Measurements from ENCODE around the gene STK33.

Gene STK33

DNA sequence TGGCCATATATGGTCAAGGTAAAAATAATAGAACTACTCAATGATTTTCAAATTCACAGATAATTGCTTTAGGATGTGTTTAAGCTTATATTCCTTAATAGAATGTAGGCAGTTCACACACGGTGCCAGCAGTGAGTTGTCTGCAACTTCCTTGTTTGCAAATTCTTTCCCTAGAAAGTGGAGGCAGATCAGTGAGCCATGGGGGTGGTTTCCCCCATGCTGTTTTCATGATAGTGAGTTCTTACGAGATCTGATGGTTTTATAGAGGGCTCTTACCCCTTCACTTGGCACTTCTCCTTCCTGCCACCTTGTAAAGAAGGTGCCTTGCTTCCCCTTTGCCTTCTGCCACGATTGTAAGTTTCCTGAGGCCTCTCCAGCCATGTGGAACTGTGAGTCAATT, 218.6 kb downstream of the STK33 start:
- no peak overlapping the region for H3K4me3 ChIP-seq (ENCODE audit: low read depth, low read length)
- TF ChIP-seq, protein P1, sequence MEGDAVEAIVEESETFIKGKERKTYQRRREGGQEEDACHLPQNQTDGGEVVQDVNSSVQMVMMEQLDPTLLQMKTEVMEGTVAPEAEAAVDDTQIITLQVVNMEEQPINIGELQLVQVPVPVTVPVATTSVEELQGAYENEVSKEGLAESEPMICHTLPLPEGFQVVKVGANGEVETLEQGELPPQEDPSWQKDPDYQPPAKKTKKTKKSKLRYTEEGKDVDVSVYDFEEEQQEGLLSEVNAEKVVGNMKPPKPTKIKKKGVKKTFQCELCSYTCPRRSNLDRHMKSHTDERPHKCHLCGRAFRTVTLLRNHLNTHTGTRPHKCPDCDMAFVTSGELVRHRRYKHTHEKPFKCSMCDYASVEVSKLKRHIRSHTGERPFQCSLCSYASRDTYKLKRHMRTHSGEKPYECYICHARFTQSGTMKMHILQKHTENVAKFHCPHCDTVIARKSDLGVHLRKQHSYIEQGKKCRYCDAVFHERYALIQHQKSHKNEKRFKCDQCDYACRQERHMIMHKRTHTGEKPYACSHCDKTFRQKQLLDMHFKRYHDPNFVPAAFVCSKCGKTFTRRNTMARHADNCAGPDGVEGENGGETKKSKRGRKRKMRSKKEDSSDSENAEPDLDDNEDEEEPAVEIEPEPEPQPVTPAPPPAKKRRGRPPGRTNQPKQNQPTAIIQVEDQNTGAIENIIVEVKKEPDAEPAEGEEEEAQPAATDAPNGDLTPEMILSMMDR (IDR thresholded peaks at IDR 0.05; ENCODE audit: borderline replicate concordance, insufficient read depth, low read depth, low read length) = no peak

DNA sequence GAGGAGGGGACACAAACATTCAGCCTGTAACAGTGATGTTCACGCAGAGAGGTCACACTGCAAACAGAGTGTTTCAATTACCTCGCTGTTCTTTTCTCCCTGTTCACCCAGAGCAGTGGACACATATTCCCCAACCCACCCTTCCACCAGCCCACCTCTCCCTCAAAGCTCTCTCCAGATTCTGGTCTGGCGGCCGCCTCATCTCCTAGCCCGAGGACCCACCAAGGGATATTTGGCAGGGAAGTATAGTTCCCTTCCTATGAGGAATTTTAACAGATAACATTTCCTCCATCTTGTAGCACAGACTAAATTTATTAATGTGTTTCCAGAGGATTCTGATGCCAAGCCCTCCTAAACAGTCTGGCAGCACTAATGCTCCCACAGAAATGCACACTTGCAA, 219.3 kb downstream of the STK33 start:
- no peak overlapping the region for H3K4me3 ChIP-seq (ENCODE audit: low read depth, low read length)
- TF ChIP-seq, protein P1 (IDR thresholded peaks at IDR 0.05; ENCODE audit: borderline replicate concordance, insufficient read depth, low read depth, low read length) = no peak

DNA sequence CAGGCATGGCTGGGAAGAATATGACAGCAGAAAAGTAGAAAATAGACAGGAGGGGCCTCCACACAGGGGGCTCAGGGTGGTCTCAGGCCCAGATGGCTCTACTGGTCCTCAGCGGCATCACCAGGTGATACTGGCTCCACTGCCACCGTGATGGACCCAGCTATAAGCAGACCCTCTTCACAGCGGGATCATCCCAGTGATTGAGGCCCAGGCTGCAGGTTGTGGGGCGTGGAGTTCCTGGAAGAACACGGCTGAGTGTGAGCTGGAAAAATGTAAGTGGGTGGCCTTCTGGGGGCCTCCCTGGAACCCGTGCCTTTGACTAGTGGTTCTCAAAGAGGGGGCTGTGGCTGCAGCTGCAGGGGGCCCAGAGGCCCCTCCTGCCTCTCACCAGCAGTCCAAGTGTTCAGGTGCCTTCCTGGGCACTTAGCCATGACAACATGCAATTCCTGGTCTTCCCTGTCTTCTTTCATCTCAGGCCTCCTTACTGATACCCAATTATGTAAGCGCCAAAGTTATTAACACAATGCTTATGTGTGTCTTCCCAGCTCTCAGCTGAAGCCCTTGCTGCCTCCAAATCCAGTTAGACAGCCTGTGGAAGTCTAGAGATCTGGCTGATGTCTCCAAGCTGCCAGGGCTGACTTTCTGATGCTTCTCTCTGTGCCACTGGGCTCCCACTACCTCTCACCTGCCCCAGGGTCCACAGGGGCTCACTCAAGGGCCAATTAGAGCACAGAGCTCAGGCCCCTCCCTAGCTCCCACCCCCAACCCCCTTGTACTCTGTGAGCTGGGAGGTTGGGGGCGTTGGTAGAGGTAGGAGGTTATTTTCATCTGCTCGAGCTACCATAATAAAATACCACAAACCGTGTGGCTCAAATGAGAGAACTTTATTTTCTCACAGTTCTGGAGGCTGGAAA, 220.3 kb downstream of the STK33 start:
- TF ChIP-seq, protein P1 (IDR thresholded peaks at IDR 0.05; ENCODE audit: borderline replicate concordance, insufficient read depth, low read depth, low read length) = no peak
- H3K4me3 ChIP-seq (ENCODE audit: low read depth, low read length) = no peak overlapping the region

DNA sequence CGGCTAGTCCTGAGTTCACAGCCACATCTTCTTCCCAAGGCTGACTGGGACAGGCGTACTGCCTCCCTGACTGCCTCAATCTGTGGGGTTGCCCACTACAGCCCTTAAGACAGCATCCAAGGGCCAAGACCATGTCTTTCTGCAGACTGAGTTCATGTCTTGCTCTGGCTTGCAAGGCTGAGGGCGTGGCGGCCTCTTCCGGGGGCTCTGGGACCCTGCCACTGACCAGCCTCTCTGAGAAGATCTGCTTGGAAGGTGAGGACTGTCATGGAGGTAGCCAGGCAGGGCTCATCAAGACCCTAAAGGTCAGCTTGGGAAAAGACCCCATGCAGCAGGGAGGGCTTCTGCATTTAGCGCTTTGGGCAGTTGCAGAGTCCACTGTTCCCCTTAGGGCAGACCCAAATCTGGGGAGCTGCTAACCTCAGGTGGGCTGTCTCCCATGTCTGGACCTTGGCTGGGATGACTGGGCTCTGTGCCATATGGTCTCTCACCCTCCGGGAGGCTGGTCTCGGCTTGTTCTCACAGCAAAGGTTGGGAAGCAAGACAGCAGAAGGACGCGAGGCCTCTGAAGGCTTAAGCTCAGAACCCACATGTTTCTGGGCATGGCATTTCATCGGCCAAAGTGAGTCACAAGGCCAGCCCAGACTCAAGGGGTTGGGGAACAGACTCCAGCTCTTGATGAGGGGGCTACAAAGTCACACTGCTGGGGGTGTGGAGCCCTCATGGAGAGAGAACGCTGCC, 221.2 kb downstream of the STK33 start:
- no peak overlapping the region for H3K4me3 ChIP-seq (ENCODE audit: low read depth, low read length)
- TF ChIP-seq, protein P1 (IDR thresholded peaks at IDR 0.05; ENCODE audit: borderline replicate concordance, insufficient read depth, low read depth, low read length) = no peak

DNA sequence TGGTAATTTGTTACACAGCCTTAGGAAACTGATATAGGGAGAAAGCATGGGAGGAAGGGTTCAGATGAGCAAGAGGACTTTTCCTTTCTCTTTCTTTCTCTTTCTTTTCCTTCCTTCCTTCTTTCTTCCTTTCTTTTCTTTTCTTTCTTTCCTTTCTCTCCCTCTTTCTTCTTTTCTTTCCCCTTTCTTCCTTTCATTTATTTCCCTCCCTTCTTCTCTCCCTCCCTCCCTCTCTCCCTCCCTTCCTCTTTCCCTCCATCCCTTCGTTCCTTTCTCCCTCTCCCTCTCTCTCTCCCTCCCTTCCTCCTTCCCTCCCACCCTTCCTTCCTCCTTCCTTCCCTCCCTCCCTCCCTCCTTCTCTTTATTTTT, 222.5 kb downstream of the STK33 start:
- TF ChIP-seq, protein P1 (IDR thresholded peaks at IDR 0.05; ENCODE audit: borderline replicate concordance, insufficient read depth, low read depth, low read length) = no peak
- no peak overlapping the region for H3K4me3 ChIP-seq (ENCODE audit: low read depth, low read length)

DNA sequence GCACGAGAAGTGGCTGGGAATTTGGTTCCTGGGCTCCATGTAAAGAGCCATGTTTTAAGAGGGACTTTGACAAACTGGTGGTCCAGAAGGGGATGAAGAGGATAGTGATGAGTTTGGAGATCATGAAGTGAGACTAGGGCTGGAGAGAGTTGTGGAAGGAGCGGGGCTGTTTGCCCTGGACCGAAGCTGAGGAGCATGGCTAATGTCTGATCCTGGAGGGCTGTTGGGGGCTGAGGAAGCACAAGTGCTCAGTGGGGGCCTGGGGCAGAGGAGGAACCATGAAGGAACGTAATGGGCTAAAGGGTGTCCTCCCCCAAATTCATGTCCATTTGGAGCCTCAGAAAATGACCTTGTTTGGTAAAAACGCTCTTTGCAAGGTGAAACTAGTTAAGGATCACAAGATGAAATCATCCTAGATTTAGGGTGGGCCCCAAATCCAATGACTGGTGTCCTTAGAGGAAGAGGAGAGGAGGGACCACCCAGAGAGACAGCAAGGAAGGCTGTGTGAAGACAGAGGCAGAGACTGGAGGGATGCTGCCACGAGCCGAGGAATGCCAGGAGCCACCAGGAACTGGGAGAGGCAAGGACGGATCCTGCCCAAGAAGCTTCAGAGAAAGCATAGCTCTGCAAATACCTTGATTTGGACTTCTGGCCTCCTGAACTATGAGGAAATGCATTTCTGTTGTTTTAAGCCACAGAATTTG, 223.1 kb downstream of the STK33 start:
- TF ChIP-seq, protein P1 (IDR thresholded peaks at IDR 0.05; ENCODE audit: borderline replicate concordance, insufficient read depth, low read depth, low read length) = no peak
- H3K4me3 ChIP-seq (ENCODE audit: low read depth, low read length) = no peak overlapping the region

All from GM12875 (cell line).